PFSK-1 (cell line): ENCODE measurements around the gene LRRC53.

ENCODE experiments used
- FOXP2 ChIP-seq: optimal IDR thresholded peaks from 2 replicates; pipeline ENCODE3; 2011; ENCODE audit warnings: borderline replicate concordance, control low read depth, inconsistent platforms; ENCODE audit not compliant: insufficient read depth; ENCODE audit errors: extremely low read length, extremely low read depth
- POLR2AphosphoS5 ChIP-seq: IDR thresholded peaks from 2 replicates; pipeline ENCODE4 v1.6.1; 2012; ENCODE audit warnings: low read depth, mild to moderate bottlenecking, control low read depth, low read length, moderate library complexity
- SIN3A ChIP-seq: IDR thresholded peaks from 2 replicates; pipeline ENCODE4 v1.6.1; 2012; ENCODE audit warnings: mild to moderate bottlenecking, low read length, moderate library complexity, borderline replicate concordance; ENCODE audit not compliant: insufficient read depth
- TAF1 ChIP-seq: IDR thresholded peaks from 2 replicates; pipeline ENCODE4 v1.6.1; 2012; ENCODE audit warnings: low read length, control low read depth, borderline replicate concordance; ENCODE audit not compliant: insufficient read depth
- TF ChIP-seq, protein P1 (sequence below), 2 experiments: IDR thresholded peaks; 2 replicates each; pipeline versions ENCODE4 v1.6.1 to v1.8.0; 2011 to 2012; ENCODE audit warnings: low read depth in 2 of 2, low read length in 2 of 2, control low read depth in 1 of 2, inconsistent platforms in 1 of 2, mild to moderate bottlenecking in 1 of 2, moderate library complexity in 1 of 2; ENCODE audit not compliant: insufficient read depth in 1 of 2

- TF ChIP-seq POLR2AphosphoS5 (no peak), TAF1 (no peak), FOXP2 (no peak), SIN3A (no peak)
- TF ChIP-seq, protein P1, sequence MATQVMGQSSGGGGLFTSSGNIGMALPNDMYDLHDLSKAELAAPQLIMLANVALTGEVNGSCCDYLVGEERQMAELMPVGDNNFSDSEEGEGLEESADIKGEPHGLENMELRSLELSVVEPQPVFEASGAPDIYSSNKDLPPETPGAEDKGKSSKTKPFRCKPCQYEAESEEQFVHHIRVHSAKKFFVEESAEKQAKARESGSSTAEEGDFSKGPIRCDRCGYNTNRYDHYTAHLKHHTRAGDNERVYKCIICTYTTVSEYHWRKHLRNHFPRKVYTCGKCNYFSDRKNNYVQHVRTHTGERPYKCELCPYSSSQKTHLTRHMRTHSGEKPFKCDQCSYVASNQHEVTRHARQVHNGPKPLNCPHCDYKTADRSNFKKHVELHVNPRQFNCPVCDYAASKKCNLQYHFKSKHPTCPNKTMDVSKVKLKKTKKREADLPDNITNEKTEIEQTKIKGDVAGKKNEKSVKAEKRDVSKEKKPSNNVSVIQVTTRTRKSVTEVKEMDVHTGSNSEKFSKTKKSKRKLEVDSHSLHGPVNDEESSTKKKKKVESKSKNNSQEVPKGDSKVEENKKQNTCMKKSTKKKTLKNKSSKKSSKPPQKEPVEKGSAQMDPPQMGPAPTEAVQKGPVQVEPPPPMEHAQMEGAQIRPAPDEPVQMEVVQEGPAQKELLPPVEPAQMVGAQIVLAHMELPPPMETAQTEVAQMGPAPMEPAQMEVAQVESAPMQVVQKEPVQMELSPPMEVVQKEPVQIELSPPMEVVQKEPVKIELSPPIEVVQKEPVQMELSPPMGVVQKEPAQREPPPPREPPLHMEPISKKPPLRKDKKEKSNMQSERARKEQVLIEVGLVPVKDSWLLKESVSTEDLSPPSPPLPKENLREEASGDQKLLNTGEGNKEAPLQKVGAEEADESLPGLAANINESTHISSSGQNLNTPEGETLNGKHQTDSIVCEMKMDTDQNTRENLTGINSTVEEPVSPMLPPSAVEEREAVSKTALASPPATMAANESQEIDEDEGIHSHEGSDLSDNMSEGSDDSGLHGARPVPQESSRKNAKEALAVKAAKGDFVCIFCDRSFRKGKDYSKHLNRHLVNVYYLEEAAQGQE (IDR thresholded peaks at IDR 0.05; ENCODE audit: insufficient read depth in 1 of 2, low read depth in 2 of 2, low read length in 2 of 2) = no peak
These were observed 36.7 kb upstream of the LRRC53 start for GRCh38 chr1:74548961-74549750.
